Activated CD8-positive, alpha-beta memory T cell treated with anti-CD3 and anti-CD28 coated beads, Interleukin-2, amount 50 U/mL, for 4 hours (primary cell): ENCODE data around the gene OSGEP.

Experiments used
- DNase-seq: peaks from one replicate; pipeline ENCODE4 v3.0.0-alpha.2; 2020

The OSGEP gene

DNA sequence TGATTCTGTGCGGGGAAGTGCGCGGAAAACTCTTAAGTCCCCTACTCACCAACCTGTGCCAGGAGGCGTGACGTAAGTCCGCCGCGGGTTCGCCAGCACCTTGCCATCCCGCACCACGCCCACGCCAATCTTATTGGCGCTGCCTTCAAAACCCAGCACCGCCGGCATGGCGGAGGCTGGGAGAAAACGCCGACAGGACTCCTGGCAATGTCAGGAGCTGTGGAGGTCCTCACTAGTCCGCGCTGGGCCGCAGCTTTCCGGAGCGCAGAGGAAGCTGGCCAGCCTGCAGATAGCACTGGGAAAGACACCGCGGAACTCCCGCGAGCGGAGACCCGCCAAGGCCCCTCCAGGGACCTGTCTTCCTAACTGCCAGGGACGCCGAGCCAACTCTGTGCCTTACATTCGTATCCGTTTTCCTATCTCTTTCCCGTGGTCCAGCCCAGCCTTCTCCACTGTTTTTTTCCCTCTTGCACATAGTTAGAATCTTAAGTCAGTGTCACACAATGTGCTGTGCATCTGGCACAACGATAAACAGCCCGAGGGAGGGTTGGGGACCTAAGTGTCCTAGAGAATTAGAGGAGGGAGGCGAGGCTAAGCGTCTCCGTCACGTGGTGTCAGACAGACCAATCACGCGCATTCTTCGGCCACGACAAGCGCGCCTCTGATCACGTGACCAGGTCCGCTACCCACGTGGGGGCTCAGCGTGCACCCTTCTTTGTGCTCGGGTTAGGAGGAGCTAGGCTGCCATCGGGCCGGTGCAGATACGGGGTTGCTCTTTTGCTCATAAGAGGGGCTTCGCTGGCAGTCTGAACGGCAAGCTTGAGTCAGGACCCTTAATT is at the start of gene OSGEP, which contains the start of gene APEX1:
Gene OSGEP, minus strand, starts transcription at position 297 of the 839 bp plus-strand sequence. Its CDS starts 129 bp downstream, at position 168.
Gene APEX1, plus strand, starts transcription at position 711 of the 839 bp plus-strand sequence. CDS start 420 bp downstream, outside the sequence.
- DNase-seq, result peak; percentile 97

DNA sequence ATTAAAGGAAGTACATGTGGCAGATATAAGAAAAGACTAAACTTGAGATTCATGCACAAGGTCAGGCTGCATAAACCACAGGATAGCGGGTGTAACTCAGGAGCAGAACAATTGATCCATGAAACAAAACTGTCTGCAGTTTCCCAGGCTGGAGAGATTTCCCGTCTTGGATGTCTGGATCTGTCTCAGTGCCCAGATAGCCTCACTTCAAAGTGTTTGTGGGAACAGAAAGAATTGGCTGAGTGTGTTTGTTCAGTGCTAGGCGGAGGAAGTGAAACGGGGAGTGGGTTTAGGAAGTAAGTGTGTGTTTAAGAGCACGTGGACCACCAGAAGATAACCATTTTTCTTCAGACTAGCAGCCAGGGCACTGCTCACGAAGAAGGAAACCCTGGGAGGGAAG is 49.3 kb upstream of the OSGEP start:
- DNase-seq, result no peak

DNA sequence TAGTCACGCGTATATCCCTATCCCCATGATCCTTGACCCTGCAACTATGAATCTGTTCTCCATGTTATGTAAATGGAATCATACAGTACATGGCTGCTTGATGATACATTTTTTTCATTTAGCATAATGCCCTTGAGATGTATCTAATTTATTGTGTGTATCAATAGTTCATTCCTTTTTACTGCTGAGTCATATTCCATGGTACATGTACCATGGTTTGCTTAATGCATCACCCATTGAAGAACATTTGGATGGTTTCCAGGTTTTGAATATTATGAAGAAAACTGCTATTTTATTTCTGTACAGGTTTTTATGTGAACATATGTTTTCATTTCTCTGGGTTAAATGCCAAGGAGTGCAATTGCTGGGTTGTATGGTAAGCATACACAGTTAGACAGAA is 46.7 kb upstream of the OSGEP start:
- DNase-seq, result no peak

DNA sequence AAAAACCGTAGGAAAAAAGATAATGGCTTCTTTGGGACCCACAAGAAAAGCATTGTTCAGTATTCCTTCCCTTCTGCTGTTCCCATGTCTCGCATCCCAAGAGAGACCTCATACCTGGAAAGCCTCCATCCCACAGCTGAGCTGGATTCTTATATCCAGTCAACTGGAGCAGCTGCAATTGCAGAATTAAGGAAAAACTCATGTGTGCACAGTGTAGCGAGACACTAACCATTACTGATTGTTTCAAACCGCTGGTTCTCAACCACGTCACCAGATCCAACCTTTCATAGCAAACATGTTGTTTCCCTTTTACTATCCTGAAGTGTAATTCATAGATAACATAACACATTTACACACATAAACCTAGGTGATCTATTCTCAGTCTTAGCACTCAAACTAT is 45.3 kb upstream of the OSGEP start:
- no peak for DNase-seq

DNA sequence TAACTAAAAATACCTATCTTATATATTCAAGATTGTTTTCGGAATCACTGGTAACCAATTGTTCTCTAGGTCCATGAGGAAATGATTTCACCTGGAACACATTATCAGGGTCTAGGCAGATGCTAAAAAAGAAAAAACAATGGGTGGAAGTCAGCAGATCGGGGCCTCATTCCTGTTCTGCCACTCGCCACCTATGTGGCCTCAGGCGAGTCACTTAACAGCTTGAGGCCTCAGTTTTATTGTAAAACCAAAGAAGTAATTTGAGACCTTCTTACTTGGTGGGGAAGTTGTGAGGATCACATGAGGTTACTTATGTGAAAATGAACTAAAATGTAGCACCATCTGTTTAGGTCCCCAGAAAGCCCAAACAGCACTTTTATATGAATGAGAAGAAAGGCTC is 44.5 kb upstream of the OSGEP start:
- no peak for DNase-seq

DNA sequence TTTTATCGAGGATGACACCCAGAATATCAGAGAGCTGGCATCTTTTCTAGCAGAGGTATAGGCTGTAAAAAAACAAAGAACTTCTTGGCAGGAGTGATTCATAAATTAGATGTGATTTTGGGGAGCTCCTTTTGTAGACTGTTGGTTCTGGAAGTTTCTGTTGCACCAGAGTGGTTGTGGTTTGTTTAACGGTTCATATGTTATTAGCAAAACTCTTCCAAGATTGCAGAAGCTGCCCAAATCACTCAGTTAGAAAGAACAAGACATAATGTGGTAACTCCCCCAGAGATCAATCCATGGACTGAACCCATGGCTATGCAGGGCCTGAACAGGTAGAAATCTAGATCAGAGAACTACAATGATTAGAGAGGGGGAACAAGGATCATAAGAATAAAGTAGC is 44.0 kb upstream of the OSGEP start:
- DNase-seq, result no peak

DNA sequence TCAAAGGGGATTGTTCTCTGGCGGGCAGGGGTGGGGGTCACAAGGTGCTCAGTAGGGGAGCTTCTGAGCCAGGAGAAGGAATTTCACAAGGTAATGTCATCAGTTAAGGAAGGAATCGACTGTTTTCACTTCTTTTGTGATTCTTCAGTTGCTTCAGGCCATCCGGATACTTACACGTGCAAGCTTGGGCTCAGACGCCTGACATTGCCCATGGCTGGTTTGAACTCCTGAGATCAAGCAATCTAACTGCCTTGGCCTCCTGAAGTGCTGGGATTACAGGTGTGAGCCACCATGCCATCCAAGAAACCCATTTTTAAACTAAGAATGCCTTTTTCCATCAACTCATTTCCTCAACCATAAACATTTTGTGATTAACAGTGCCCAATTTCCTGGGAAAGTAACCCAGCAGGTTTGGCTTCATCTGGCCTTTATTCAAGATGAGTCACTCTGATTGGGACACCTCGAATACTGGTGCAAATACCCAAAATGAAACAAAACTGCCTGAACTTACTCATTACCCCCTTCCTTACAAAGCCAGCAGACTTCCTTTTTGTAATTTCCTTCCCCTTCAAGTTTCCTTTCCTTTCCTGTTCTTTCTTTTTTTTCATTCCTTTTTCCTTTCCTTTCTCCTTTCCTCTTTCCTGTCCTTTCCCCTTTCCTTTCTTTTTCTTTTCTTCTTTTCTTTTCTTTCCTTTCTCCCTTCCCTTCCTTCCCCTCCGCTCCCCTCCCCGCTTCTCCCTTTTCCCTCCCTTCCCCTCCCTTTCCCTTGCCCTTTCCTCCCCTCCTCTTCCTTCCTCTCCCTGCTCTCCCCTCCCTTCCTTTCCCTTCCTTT is 40.5 kb upstream of the OSGEP start:
- no peak for DNase-seq

DNA sequence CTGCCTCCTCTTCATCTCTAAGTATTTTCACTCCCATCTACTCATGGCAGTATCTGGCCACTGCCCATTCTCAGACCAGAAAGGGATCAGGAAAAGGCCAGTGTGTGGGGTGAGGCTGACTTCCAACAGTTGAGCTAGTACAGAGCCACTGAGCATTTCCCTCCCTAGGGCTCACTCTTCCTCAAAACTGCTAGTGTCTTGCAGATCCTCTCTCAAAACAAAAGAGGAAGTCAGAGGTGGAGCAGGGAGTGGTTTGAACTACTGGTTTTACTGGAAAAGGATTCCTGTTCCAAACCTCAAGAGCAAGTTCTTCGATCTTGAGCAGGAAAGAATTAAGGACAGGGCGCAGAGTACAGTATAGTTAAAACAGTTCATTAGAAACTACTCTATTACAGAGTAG is 39.0 kb upstream of the OSGEP start:
- no peak for DNase-seq

DNA sequence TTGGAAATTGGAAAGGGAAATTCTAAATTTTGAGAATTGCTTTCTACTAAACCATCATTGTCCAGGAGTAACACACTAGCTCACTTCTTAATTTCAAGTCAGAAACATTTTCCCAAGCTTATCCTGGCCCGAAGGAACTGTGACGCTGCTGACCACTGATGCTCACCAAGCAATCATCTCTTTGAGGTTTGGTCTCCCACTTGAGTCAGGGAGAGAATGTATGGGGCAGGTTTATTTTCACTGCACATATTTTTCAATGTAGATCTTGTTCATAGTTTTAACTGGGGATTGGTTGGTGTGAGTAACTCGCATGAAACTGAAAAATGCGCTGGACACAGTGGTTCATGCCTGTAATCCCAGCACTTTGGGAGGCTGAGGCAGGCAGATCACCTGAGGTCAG is 37.9 kb upstream of the OSGEP start:
- DNase-seq, result no peak

DNA sequence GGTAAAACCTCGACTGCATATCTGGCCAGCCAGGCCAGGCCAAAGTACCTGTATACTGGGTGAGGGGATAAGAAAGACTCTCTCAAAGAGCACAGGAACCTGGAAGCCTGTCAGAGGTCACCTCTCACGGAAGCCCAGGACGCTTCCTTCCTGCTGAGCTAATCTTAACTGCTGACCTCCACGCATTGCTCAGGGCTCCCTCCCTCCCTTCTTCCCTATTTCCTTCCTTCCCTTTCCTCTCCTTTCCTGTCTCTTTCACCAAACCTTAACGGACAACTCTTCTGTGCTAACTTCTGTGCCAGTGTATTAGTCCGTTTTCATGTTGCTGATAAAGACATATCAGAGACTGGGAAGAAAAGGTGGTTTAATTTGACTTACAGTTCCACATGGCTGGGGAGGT is 36.0 kb upstream of the OSGEP start:
- no peak for DNase-seq

DNA sequence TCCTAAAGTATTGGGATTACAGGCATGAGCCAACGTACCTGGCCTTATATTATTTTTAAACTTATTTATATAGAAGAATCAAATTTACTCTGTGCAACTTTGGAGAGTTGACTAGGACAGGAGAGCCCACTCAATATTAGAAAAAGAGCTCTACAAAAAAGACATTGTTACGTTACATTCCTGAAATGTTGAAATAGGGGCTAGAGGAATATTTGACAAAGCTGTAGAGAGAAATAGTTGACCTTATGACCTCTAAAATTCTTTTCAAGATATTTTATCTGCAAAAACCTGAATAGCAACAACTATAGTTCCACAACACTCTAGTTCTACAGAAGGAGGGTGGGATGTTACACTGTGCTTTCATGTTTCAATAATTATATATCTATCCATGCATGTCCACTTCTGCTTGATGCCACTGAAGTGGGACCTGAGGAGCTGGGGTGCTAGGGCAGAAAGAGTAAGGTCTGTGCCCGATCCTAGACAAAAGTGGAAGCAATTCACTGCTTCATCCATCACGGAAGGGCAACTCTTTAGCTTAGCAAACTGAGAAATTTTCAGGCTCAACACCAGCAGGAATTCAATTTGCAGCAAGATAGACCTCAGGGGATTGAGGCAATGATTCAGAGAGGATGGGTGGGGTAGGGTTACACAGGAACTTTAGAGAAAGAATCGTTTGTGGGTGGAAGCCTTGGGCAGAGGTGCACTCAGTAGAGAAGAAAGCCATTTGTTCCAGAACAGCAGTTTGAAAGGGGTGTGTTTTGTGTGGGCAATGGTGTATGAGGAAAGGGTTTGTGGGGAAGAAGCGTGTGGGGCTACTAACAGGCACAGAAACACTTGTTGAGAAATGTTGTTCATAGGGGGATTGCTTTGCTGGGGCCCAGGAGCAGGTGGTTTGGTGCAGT is 34.7 kb upstream of the OSGEP start:
- DNase-seq, result no peak

DNA sequence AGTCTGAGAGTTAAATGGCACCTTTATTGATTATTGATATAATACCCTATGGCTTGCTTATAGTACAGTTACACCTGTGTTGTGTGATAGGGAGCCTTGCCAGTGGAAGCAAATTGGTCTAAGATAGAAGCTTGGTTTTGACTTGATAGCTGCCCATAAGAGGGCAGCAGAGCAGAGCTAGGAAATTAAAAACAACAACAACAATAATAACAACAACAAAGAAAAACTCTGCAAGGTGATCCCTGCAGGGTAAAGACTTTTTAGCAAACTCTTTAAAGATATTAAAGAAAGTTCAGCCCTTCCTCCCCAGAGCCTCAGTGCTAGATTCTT is 32.7 kb upstream of the OSGEP start:
- DNase-seq, result no peak

DNA sequence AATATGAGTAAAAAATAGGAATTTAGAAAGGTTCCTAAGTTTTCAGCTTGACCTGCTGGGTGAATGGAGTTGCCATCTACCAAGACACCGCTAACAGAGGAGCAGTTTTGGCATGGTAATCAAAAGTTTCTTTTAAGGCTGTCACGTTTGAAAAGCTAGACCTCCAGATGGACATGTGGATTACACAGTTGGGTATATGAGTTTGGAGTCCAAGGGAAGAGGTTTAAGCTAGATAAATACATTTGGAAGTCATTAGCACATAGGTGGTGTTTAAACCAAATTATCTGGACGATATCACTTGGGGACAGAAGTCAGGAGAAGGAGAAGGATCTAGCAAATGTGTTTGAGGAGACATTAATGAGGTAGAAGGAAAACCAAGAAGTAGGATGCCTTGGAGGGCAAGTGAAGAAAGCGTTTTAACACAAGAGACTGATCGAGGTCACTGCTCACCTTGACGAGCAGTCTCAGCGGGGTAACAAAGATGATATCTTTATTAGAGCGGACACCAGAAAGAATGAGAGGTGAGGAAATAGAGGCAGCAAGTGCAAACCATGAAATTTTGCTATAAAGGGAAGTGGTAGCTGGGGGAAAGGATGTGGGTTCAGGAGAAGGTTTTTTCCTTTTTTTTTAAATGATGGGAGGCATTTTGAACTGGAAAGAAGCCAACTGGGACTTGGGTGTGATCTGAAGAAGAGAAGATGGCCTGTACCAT is 32.2 kb upstream of the OSGEP start:
- no peak for DNase-seq

DNA sequence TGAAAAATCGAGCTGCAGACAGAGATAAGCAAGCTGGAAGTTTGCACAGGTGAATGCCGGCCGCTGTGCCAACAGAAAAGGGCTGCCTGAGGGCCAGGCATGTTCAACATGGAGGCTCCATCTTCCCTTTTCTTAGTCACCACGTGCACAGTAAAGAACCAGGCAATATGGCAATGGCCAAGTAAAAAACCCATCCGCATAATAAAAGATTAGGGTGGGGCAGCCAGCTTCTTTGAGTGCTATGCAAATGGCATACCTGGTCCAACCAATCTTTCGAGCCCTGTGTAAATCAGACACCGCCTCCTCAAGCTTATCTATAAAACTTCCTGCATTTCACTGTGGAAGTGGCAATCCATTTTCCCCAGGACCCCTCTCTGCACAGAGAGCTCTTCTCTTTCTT is 31.3 kb upstream of the OSGEP start:
- no peak for DNase-seq

DNA sequence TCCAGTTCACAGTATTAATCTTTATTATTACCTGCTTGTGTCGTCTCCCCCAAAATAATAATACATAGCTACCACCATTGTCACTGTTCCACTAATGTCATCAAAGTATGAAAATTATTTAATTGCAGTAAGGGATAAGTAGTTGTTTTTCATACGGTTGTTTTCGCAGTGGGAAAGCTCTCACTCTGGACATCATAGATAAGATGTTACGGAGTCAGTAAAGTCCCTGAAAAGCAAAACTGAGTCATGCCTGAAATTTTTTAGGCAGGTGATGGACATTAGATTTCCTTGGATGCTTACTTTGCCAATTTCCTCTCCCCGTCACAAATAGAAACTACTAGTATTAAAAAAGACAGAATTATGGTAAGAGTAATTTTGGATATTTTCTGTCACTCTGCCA is 27.8 kb upstream of the OSGEP start:
- DNase-seq, result no peak

DNA sequence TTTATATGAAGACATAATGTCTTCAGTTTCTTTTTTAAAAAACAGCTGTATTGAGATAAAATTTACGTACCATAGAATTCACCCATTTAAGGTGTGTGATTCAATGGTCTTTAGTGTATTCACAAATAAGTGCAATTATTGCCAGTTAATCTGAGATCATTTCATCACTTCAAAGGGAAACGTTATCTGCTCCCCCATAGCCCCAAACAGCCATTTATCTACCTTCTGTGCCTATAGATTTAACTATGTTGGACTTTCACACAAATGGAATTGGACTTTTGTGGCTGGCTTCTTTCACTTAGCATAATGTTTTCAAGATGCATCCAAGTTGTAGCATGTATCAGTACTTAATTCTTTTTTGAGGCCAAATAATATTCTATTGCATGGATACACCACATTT is 24.3 kb upstream of the OSGEP start:
- no peak for DNase-seq

DNA sequence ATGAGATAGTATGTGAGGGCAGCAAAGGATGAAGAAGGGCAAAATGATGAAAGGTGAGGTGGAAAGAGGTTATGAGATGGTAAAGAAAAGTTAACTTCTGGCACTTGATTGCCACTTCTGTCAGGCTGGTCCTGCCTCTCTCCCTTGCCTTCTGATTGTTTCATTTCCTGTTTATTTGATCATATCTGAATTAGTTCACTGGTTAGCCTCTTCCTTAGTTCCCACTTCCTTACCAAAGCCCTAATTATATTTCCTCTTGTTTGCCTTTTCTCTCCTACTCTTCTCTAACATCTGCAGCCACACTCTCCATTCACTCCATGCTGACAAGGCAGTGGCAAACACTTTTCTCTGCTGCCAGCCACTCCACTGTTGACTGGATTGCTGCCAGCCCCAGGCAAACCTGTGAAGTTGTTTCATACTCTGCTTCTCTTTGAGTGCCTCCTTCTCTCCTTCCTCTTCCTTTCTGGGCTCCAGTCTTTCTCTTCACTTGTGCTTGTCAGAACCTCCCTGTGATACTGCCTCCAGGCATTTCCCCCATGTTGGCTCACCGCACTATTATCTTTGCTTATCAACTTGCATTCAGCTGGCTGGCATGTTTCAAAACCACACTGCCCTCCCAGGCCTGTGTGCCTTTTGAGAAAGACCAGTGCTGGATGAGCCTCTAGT is 22.7 kb upstream of the OSGEP start:
- DNase-seq, result no peak

DNA sequence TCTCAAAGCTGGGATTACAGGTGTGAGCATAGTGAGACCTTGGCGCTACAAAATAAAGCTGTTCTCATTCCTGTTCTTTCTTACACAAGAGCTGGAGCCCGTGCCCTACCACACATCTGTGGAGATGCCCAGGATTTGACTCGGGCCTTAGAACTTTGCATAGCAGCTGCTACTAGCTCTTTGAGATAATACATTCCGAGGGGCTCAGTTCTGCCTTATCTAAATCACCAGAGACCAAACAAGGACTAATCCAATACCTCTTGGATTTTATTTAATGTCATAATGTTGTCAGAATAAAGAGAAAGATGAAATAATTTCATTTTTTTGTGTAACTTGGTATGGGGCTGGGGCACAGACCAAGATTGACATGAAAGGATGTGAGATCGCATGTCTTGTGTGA is 22.2 kb upstream of the OSGEP start:
- DNase-seq, result no peak

DNA sequence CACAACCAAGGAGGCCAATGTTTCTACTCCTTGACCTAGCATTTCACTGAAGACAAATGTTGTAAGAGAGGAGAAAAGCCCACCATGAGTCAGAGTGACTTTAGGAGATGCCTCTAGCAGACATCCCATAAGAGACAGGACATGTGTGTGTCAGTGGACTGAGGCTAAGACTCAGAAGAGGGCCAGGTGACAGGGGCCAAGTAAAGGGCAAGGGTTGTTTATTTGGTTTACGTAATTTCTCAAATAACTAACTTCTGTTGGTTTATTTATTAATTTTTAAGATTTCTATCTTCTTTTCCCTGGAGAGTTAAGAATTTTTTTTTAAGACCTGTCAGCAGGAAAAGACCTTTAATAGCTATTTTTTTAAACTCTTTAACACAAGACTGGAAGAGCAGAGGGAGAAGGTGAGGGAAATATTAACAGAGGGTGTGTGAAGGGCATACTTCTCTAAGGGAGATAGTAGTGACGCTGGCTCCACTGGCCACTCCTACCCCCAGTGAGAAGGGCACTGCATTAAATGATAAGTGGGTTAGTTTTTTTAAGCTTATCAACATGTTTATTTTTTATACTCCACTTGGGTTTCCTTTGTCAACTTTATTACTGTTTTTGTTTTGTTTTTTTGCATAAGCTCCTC is 18.0 kb upstream of the OSGEP start:
- DNase-seq, result no peak

DNA sequence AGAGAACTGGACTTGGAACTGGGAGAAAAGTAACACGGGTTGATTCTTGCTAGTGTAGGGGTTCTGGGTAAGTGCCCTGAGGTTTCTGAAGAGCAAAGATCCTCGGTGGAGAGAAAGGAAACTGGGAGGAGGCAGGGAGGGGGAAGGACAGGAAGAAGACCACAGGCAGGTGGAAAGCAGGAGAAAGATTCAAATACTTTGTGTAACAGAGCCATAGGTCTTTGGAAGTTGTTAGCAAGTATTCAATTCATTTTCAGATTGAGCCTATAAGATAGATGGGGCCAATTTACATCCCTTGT is 15.9 kb upstream of the OSGEP start:
- no peak for DNase-seq

DNA sequence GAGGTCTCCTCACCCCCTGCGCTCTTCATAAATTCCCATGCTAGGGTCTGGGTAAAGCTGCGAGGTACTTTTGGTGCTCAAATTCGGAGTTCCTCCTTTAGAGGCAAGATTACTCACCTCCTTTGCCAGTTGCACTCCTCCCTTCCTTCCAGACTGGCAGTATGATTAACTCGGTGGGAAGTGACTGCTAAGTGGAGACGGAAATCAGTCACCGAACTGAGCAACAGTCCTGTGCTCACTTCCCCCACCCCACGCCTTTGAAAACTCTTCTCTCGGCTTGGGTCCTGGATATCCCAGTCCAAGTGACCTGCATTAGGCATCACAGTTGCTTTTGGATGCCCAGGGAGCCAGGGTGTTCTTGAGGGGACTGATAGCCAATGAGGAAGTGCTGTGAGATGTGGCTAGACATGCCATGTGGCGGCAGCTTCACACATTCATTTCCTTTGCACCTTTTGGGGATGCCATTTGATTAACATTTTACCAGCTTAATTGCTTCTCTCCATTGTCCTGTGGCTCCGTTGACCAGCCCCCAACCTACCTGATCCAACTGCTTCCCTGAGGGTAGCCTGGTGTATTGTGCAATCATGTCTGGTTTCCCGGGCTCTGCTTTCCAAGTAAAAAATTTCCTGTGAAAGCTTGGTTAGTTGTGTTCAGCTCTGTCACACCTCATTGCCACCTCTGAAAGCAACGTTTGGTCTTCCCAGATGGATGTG is 15.4 kb upstream of the OSGEP start:
- peak; percentile 42 for DNase-seq
